ENCODE measurements around the gene ABL1. TPM values are rescaled to one million over a fixed set of nuclear protein-coding genes. Genes with fewer than 3 reads are reported as not detected.

The ABL1 gene
- total and polyA plus RNA-seq, 4 donors, result 12.8 to 98.7 (median 65.1) TPM

DNA sequence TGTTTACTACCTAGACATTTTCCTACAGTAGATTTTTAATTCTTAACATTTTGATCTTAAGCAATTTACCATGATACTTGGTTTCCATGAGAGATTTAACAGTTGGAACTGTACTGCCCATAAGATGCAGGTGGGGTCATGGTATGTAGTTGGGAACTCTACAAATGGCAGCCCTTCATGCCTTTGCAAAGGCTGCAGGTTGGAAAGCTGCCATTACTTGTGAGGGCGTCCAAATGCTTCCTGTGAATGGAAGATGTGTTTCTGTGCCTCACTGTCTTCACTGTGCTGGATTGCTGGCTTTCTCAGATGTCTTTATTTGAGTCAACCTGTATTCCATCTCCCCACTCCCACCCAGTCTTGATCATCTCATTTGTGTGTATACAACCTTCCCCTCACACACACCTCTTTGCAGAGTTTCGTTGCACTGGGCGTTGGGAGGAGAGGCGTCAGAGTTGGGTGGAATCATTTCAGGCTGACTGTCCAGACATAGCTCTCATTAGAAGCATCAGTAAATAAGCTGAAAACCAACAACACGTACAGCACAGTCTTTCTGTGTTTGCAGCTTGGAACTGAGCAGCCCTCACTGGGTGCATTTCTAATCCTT is 14.8 kb upstream of the ABL1 start:
- WGBS, 2 donors, result 81 to 86% methylated on average over 5 of the region's 5 CpGs
- Histone ChIP-seq H3K27me3 (ENCODE audit: control insufficient read depth in 1 of 2, insufficient read depth in 2 of 2, low read length in 1 of 2) (no peaks in the 10 kb centered on the region), H3K4me1 (ENCODE audit: control insufficient read depth in 1 of 2, insufficient read depth in 2 of 2, low read length in 2 of 2) (no peaks in the 10 kb centered on the region), H3K36me3 (ENCODE audit: control insufficient read depth in 1 of 2, insufficient read depth in 2 of 2, low read length in 1 of 2) (no peaks in the 10 kb centered on the region), H3K27ac (ENCODE audit: low read depth in 1 of 2, low read length in 2 of 2) (no peak overlapping the region), H3K4me3 (ENCODE audit: low read length in 2 of 2) (no peak overlapping the region), H3K9me3 (ENCODE audit: control insufficient read depth, low read length) (no peaks in the 10 kb centered on the region)
- intact Hi-C loops (cut with DNase I), result no loop called here
- ATAC-seq (ENCODE audit: low FRiP score), result no peak
- DNase-seq, result no peak

DNA sequence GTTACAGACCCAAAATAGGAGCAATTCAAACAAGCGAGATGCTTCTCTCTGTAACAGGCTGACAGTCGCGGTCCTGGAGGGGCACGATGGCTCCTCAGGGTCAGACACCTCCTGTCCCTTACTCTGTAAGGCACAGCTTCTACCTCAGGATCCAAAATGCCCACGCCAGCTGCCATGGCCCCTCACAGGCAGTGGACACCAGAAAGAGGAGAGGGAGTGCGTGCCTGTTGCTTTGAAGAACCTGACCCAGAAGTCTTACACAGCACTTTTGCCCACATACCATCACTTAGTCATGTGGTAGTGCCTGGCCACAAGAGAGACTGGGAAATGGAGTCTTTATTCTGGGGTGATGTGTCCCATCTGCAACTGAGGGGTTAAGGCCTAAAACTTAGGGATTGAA is 11.6 kb upstream of the ABL1 start:
- DNase-seq (no peak), ATAC-seq (ENCODE audit: low FRiP score) (no peak)
- WGBS, 2 donors, result 84 to 91% methylated on average over 6 of the region's 6 CpGs
- Histone ChIP-seq H3K36me3 (ENCODE audit: control insufficient read depth in 1 of 2, insufficient read depth in 2 of 2, low read length in 1 of 2) (no peaks in the 10 kb centered on the region), H3K4me3 (ENCODE audit: low read length in 2 of 2) (no peak overlapping the region), H3K9me3 (ENCODE audit: control insufficient read depth, low read length) (no peaks in the 10 kb centered on the region), H3K27ac (ENCODE audit: low read depth in 1 of 2, low read length in 2 of 2) (peak overlapping the region in 1 of 2 donors; percentile 56), H3K27me3 (ENCODE audit: control insufficient read depth in 1 of 2, insufficient read depth in 2 of 2, low read length in 1 of 2) (no peaks in the 10 kb centered on the region), H3K4me1 (ENCODE audit: control insufficient read depth in 1 of 2, insufficient read depth in 2 of 2, low read length in 2 of 2) (no peaks in the 10 kb centered on the region)
- intact Hi-C loops (cut with DNase I), result no loop called here

DNA sequence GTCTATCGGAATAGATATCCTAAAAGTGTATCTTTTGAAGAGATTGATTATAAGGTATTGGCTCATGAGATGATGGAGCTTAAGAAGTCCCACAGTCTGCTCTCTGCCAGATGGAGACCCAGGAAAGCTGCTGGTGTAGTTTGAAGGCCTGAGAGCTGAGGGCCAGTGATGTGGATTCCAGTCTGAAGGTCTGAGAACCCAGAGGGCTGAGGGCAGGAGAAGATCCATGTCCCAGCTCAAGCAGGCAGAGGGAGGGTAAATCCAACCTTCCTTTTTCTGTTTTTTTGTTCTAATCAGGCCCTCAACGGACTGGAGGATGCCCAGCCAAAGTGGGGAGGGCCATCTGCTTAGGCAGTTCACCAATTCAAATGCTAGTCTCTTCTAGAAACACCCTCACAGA is 11.0 kb upstream of the ABL1 start:
- 12 to 13% methylated on average over 2 of the region's 2 CpGs for WGBS, 2 donors
- no peak overlapping the region for H3K4me3 ChIP-seq (ENCODE audit: low read length in 2 of 2)
- no peaks in the 10 kb centered on the region for H3K27me3 ChIP-seq (ENCODE audit: control insufficient read depth in 1 of 2, insufficient read depth in 2 of 2, low read length in 1 of 2)
- no peaks in the 10 kb centered on the region for H3K4me1 ChIP-seq (ENCODE audit: control insufficient read depth in 1 of 2, insufficient read depth in 2 of 2, low read length in 2 of 2)
- H3K27ac ChIP-seq (ENCODE audit: low read depth in 1 of 2, low read length in 2 of 2), result peak overlapping the region; percentile 5 to 67
- H3K36me3 ChIP-seq (ENCODE audit: control insufficient read depth in 1 of 2, insufficient read depth in 2 of 2, low read length in 1 of 2), result no peaks in the 10 kb centered on the region
- no peak for DNase-seq
- H3K9me3 ChIP-seq (ENCODE audit: control insufficient read depth, low read length), result no peaks in the 10 kb centered on the region
- no peak for ATAC-seq (ENCODE audit: low FRiP score)
- intact Hi-C loops (cut with DNase I), result no loop called here

DNA sequence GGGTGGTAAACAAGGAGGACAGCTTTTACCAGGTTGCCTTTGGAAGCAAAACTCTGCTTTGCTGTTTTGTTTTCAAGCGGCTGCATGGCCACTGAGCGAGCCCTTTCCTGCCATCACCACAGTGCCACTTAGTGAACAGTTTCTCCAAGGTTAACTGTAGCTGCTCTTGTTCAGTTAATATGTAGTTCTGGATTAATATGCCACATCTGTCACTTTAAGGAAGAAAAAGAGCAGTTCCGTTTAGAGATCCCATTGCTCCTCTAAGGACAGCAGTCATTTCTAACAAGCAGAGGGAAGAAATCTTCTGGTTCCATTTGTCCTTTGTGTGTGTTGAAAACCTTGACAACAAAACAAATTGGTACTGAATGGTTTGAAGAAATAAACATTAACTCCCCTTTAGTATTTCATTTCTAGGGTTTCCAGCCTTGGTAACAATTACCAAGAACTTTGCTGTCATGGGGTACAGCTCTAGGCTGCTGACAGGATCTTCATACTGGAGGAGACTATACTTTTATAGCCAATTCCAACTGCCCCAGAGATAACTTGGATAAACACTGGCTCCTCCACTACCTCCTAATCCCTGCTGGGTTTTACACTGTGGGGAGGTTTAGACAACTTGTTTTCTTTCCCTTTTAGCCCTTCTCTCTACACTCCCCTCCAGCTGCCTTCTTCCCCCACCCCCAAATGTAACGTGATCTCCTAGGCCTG is 10.3 kb upstream of the ABL1 start:
- WGBS, 2 donors, result 4% methylated on average over 4 of the region's 4 CpGs
- no peaks in the 10 kb centered on the region for H3K27me3 ChIP-seq (ENCODE audit: control insufficient read depth in 1 of 2, insufficient read depth in 2 of 2, low read length in 1 of 2)
- H3K4me1 ChIP-seq (ENCODE audit: control insufficient read depth in 1 of 2, insufficient read depth in 2 of 2, low read length in 2 of 2), result no peaks in the 10 kb centered on the region
- no peak overlapping the region for H3K4me3 ChIP-seq (ENCODE audit: low read length in 2 of 2)
- no peaks in the 10 kb centered on the region for H3K9me3 ChIP-seq (ENCODE audit: control insufficient read depth, low read length)
- peak overlapping the region; percentile 5 to 67 for H3K27ac ChIP-seq (ENCODE audit: low read depth in 1 of 2, low read length in 2 of 2)
- intact Hi-C loops (cut with DNase I), result no loop called here
- DNase-seq, result no peak
- no peaks in the 10 kb centered on the region for H3K36me3 ChIP-seq (ENCODE audit: control insufficient read depth in 1 of 2, insufficient read depth in 2 of 2, low read length in 1 of 2)
- ATAC-seq (ENCODE audit: low FRiP score), result peak; percentile 83

DNA sequence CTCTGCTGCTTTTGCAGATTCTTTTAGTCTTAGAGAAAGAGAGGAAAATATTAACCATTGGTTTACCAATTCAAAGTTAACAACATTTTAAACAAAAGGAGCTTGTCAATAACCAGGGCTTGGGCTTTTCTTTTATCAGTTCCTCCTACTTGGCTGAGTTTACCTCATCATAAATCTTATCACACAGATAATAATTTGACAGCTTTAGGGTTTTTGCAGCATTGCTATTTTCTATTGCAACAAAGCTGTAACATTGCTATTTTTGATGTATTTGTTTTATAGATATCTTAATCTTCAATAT is 9.8 kb upstream of the ABL1 start:
- no peaks in the 10 kb centered on the region for H3K4me1 ChIP-seq (ENCODE audit: control insufficient read depth in 1 of 2, insufficient read depth in 2 of 2, low read length in 2 of 2)
- H3K27ac ChIP-seq (ENCODE audit: low read depth in 1 of 2, low read length in 2 of 2), result peak overlapping the region in 1 of 2 donors; percentile 39

DNA sequence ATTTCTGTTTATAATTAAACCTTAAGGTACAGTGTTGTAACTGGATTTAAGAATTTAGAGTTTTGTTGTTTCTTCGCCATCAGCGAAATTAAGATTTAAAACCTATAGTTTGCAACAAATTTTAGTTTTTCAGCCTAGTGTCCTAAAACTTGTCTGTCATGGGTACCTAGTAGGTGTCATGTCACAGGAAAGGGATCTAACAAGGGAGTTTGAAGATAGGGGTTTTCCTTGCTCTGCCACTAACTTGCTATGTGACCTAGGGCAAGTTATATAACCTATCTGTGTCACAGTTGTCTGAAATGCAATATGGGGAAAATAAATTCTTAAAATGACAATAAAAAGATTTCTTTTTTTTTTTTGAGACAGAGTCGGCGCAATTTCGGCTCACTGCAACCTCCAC is 9.2 kb upstream of the ABL1 start:
- 80 to 81% methylated on average over 5 of the region's 5 CpGs for WGBS, 2 donors
- H3K27ac ChIP-seq (ENCODE audit: low read depth in 1 of 2, low read length in 2 of 2), result no peak overlapping the region
- H3K27me3 ChIP-seq (ENCODE audit: control insufficient read depth in 1 of 2, insufficient read depth in 2 of 2, low read length in 1 of 2), result no peaks in the 10 kb centered on the region
- intact Hi-C loops (cut with DNase I), result no loop called here
- no peaks in the 10 kb centered on the region for H3K4me1 ChIP-seq (ENCODE audit: control insufficient read depth in 1 of 2, insufficient read depth in 2 of 2, low read length in 2 of 2)
- H3K9me3 ChIP-seq (ENCODE audit: control insufficient read depth, low read length), result no peaks in the 10 kb centered on the region
- ATAC-seq (ENCODE audit: low FRiP score), result no peak
- no peak for DNase-seq
- H3K36me3 ChIP-seq (ENCODE audit: control insufficient read depth in 1 of 2, insufficient read depth in 2 of 2, low read length in 1 of 2), result no peaks in the 10 kb centered on the region
- no peak overlapping the region for H3K4me3 ChIP-seq (ENCODE audit: low read length in 2 of 2)

More for the DNA sequence above, 9.8 kb upstream of the ABL1 start:
- ATAC-seq (ENCODE audit: low FRiP score) (no peak), DNase-seq (no peak)
- Histone ChIP-seq H3K9me3 (ENCODE audit: control insufficient read depth, low read length) (no peaks in the 10 kb centered on the region), H3K36me3 (ENCODE audit: control insufficient read depth in 1 of 2, insufficient read depth in 2 of 2, low read length in 1 of 2) (no peaks in the 10 kb centered on the region), H3K4me3 (ENCODE audit: low read length in 2 of 2) (no peak overlapping the region), H3K27me3 (ENCODE audit: control insufficient read depth in 1 of 2, insufficient read depth in 2 of 2, low read length in 1 of 2) (no peaks in the 10 kb centered on the region)
- intact Hi-C loops (cut with DNase I), result no loop called here

DNA sequence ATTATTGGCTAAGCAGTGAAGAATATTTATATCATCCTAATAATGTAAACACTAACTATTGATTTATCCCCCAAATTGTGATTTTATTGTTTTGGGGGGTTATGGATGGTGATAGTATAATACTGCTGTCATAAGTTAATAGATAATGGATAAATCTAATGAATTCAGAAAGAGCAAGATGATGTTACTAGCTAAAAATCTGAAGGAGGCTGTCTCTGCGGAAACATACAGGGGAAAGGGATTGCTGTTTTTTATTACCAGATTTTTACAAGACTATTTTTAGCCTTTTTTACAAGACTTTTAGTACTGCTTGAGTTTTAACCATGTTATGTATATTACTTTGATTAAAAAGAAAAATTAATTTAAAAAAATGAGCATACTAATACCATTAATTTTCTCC is 5.3 kb upstream of the ABL1 start:
- H3K4me3 ChIP-seq (ENCODE audit: low read length in 2 of 2), result no peak overlapping the region
- 50 to 62% methylated on average over 1 of the region's 1 CpG for WGBS, 2 donors
- H3K27ac ChIP-seq (ENCODE audit: low read depth in 1 of 2, low read length in 2 of 2), result no peak overlapping the region
- intact Hi-C loops (cut with DNase I), result loop anchor here (5.0 kb wide), 2 partner anchors 42 to 47 kb away; no protein-coding TSS in a partner anchor
- no peak for ATAC-seq (ENCODE audit: low FRiP score)
- DNase-seq, result no peak
- H3K9me3 ChIP-seq (ENCODE audit: control insufficient read depth, low read length), result no peaks in the 10 kb centered on the region
- no peaks in the 10 kb centered on the region for H3K36me3 ChIP-seq (ENCODE audit: control insufficient read depth in 1 of 2, insufficient read depth in 2 of 2, low read length in 1 of 2)
- H3K4me1 ChIP-seq (ENCODE audit: control insufficient read depth in 1 of 2, insufficient read depth in 2 of 2, low read length in 2 of 2), result no peaks in the 10 kb centered on the region
- no peaks in the 10 kb centered on the region for H3K27me3 ChIP-seq (ENCODE audit: control insufficient read depth in 1 of 2, insufficient read depth in 2 of 2, low read length in 1 of 2)

DNA sequence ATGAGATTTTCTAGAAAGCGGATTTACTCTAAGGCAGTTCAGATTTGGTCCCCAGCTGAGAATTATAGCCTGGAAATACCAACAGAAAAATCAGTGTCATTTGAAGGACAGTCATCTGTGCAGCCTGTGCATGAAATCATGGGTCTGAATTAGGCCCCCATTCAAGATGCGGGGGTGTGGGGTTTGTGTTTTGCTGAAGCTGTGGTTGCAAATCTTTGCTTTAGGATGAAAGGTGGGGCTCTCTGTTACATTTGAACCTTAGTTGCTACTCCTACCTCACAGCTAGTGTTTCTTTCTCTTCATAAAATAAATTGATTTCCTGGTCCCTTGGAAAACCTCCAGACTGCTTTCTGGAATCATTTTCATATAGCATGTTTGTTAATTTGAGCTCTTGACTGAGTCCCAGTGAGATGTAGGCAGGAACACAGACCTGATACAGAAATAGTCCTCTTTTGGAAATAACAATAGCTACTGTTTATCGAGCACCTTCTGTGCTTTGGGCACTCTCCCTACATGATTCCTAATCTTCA is 4.8 kb upstream of the ABL1 start:
- no peak overlapping the region for H3K27ac ChIP-seq (ENCODE audit: low read depth in 1 of 2, low read length in 2 of 2)
- no peak for DNase-seq
- no peaks in the 10 kb centered on the region for H3K36me3 ChIP-seq (ENCODE audit: control insufficient read depth in 1 of 2, insufficient read depth in 2 of 2, low read length in 1 of 2)
- intact Hi-C loops (cut with DNase I), result loop anchor here (5.0 kb wide), 2 partner anchors 43 to 48 kb away; no protein-coding TSS in a partner anchor
- 56 to 61% methylated on average over 3 of the region's 3 CpGs for WGBS, 2 donors
- no peaks in the 10 kb centered on the region for H3K27me3 ChIP-seq (ENCODE audit: control insufficient read depth in 1 of 2, insufficient read depth in 2 of 2, low read length in 1 of 2)
- H3K4me1 ChIP-seq (ENCODE audit: control insufficient read depth in 1 of 2, insufficient read depth in 2 of 2, low read length in 2 of 2), result no peaks in the 10 kb centered on the region
- no peak for ATAC-seq (ENCODE audit: low FRiP score)
- no peaks in the 10 kb centered on the region for H3K9me3 ChIP-seq (ENCODE audit: control insufficient read depth, low read length)
- no peak overlapping the region for H3K4me3 ChIP-seq (ENCODE audit: low read length in 2 of 2)

DNA sequence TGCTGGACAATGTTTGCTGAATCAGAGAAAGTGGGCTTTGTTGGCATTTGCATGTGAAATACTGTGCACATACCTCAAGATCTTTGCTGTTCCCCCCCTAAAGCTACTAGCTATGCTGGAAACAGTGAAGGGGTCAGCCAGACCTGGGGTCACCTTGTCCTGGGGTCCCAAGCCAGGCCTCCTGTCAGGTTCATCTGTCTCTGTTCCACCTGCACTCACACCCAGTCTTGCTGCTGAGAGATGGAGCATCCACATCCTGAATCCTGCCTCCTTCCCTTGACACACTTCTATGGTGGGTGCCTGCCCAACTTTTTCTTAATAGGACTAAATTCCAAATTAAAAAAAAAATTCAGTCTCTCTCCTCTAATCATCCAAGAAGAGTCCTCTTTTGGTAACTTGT is 4.0 kb upstream of the ABL1 start:
- no peak for DNase-seq
- Histone ChIP-seq H3K27ac (ENCODE audit: low read depth in 1 of 2, low read length in 2 of 2) (no peak overlapping the region), H3K4me3 (ENCODE audit: low read length in 2 of 2) (no peak overlapping the region), H3K9me3 (ENCODE audit: control insufficient read depth, low read length) (no peaks in the 10 kb centered on the region), H3K36me3 (ENCODE audit: control insufficient read depth in 1 of 2, insufficient read depth in 2 of 2, low read length in 1 of 2) (no peaks in the 10 kb centered on the region), H3K27me3 (ENCODE audit: control insufficient read depth in 1 of 2, insufficient read depth in 2 of 2, low read length in 1 of 2) (no peaks in the 10 kb centered on the region), H3K4me1 (ENCODE audit: control insufficient read depth in 1 of 2, insufficient read depth in 2 of 2, low read length in 2 of 2) (no peaks in the 10 kb centered on the region)
- intact Hi-C loops (cut with DNase I), result loop anchor here (5.0 kb wide), 2 partner anchors 44 to 49 kb away; no protein-coding TSS in a partner anchor
- no peak for ATAC-seq (ENCODE audit: low FRiP score)

Measured in aorta (tissue), 5 donors.